ENCODE results near the gene NKX6-1. TPM values are rescaled to one million over a fixed set of nuclear protein-coding genes. Genes with fewer than 3 reads are reported as not detected.

NKX6-1 gene
- total RNA-seq, result not detected

DNA sequence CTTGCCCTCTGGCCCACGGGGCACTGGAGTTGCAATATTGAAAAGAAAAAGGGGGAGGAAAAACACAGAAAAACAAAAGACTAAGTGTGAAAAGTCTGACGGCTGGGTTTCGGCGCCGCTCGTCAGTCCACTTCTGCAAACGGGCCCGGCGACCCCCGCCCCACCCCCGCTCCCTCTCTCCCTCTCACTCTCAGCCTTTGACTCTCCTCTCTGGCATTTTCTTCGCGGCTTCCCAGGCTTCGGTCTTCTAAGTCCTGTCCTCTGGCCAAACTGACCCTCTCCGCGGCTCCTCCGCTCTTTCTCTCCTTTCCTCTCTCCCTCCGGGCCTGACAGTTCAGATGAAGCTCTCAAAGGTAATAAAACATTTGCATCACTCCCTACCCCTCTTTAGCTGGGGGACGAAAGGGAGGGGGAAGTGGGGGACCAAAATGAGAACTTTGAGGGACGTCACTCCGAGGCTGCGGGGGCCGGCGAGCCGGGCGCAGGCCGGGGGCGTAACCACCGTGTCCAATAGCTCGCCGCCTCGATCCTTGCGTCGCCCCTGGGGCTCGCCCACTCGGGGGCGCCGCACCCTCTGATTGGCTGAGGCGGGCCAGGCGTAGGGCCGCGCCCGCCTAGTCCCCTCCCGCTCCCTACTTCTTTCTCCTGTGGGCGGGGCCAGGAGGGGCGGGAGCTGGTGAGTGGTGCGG lies at the start of gene NKX6-1:
Gene NKX6-1, minus strand, starts transcription at position 358 of the 689 bp plus-strand sequence. CDS start 1,064 bp downstream, outside the sequence.
- Mint-ChIP-seq H3K36me3 (peaks cover 19 to 63% of the 10 kb centered on the region in 2 donors), H3K9me3 (peaks cover 0 to 9% of the 10 kb centered on the region in 2 donors), H3K27ac (peak within 1 kb of the TSS in 1 of 2 donors; percentile 93)
- DNase-seq (ENCODE audit: low spot score in 2 of 2), result no peak
- ATAC-seq, result peak in 1 of 2 donors; percentile 73

DNA sequence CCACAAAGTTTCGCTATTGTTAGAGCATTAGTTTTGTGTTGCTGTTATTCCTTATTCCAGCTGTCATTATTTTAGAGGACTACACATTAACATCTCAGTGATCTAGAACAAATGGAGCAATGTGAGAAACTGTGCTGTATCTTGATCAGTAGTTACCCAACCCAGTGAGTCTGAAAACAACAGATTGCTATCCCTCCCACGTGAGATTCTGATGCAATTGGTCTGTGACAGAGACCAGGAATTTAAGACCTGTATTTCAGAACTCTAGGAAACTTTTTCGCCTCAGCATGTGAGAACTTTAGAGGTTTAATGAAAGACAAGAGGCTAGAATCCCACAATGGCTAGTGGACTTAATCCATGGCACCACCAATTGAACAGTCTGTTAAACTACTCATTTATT lies 48.1 kb upstream of the NKX6-1 start:
- Mint-ChIP-seq H3K36me3 (no peaks in the 10 kb centered on the region), H3K27ac (no peak overlapping the region), H3K9me3 (no peaks in the 10 kb centered on the region)
- DNase-seq (ENCODE audit: low spot score in 2 of 2) (no peak), ATAC-seq (no peak)

DNA sequence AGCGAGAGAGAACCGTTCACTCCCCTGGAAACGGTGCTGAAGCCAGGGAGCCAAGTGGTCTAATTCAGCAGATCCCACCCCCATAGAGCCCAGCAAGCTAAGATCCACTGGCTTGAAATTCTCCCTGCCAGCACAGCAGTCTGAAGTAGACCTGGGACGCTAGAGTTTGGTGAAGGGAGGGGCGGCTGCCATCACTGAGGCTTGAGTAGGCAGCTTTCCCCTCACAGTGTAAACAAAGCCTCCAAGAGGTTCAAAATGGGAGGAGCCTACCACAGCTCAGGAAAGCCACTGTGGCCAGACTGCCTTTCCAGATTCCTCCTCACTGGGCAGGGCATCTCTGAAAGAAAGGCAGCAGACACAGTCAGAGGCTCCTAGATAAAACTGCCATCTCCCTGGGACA lies 46.0 kb upstream of the NKX6-1 start:
- ATAC-seq, result no peak
- no peak for DNase-seq (ENCODE audit: low spot score in 2 of 2)
- H3K9me3 Mint-ChIP-seq, result no peaks in the 10 kb centered on the region
- no peak overlapping the region for H3K27ac Mint-ChIP-seq
- H3K36me3 Mint-ChIP-seq, result no peaks in the 10 kb centered on the region

DNA sequence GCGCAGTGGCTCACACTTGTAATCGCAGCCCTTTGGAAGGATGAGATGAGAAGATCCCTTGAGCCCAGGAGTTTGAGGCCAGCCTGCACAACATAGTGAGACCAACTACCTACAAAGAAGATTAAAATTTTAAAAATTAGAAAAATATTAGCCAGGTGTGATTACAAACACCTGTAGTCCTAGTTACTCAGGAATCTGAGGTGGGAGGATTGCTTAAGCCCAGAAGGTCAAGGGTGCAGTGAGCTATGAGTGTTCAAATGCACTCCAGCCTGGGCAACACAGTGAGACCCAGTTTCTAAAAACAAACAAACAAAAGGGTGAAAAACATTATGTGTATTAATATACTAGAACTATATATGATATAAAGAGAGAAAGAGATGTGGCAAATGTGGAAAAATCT lies 36.8 kb upstream of the NKX6-1 start:
- no peaks in the 10 kb centered on the region for H3K36me3 Mint-ChIP-seq
- no peaks in the 10 kb centered on the region for H3K9me3 Mint-ChIP-seq
- H3K27ac Mint-ChIP-seq, result no peak overlapping the region
- DNase-seq (ENCODE audit: low spot score in 2 of 2) (no peak), ATAC-seq (no peak)

DNA sequence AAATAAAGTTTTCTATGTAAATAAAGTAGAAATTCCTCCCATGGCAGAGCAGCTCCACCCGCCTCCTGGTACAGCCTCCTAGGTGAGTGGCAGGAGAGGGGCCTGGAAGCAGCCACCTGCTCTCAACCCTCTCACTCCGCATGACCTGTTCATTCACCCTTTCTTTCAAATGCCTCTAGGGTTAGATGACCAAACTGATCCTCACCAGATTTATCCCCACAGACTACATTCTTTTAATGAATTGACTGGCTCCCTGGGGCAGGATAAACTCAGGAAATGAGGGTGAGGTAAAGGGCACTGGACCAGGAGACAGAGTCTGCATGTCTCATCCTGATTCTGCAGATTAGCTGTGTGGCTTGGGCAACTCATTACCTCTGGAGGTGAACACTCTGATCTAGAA lies 32.6 kb upstream of the NKX6-1 start:
- H3K9me3 Mint-ChIP-seq, result no peaks in the 10 kb centered on the region
- no peak for ATAC-seq
- H3K27ac Mint-ChIP-seq, result no peak overlapping the region
- H3K36me3 Mint-ChIP-seq, result no peaks in the 10 kb centered on the region
- no peak for DNase-seq (ENCODE audit: low spot score in 2 of 2)

DNA sequence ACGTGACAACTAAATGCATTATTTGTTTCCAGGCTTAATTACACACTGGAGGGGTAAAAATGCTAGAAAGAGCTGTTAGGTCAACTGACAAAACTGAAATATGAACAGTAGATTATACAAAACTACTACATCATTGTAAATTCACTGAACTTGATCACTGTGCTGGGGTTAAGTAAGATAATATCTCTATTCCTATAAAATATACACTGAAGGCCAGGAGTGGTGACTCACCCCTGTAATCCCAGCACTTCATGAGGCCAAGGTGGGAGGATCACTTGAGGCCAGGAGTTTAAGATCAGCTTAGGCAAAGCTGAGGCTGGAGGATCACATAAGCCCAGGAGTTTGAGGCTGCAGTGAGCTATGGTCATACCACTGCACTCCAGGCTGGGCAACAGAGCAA lies 31.8 kb upstream of the NKX6-1 start:
- no peak for ATAC-seq
- Mint-ChIP-seq H3K36me3 (no peaks in the 10 kb centered on the region), H3K27ac (no peak overlapping the region), H3K9me3 (no peaks in the 10 kb centered on the region)
- no peak for DNase-seq (ENCODE audit: low spot score in 2 of 2)

DNA sequence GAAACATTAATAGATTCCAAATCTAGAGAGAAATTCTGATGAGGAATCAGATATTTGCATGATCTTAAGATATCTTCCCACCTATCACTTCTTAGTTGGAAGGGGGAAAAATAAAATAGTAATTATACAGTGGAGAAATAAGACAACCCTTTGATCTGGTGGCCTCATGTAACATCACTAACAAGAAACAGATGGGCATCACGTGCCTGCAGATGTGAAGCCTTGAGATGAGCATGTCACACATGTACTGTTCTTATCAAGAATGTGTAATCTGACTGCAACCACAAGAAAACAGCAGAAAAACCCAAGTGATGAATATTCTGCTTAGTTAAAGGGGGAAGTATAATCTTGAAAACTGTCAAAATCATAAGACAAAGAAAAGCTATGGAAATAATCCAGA lies 31.4 kb upstream of the NKX6-1 start:
- ATAC-seq (no peak), DNase-seq (ENCODE audit: low spot score in 2 of 2) (no peak)
- Mint-ChIP-seq H3K9me3 (no peaks in the 10 kb centered on the region), H3K36me3 (no peaks in the 10 kb centered on the region), H3K27ac (no peak overlapping the region)

DNA sequence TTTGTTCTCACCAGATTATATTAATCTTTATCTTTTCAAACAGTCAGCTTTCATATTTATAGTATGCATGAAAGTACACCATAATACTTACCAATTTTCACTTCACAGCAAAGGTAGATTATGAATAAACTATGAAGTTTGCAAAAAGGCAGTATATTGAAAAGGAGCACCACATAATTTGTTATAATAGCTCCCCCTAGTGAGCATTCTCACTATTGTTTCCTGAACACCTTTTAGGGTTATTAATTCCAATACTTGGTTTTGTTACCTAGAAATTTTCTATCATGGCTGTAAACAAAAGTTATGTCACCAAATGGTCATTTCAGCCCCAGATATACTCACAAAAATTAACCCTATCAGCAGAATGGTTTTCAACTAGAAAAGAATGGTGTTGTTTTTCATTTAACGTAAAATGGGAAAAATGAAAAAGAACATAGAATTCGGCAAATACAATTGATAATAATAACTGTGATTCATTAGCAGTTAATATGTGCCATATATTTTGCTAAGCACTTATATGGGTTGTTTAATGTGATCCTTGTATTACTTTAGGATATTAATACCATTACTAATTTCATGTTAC lies 30.2 kb upstream of the NKX6-1 start:
- no peak for DNase-seq (ENCODE audit: low spot score in 2 of 2)
- no peak for ATAC-seq
- no peaks in the 10 kb centered on the region for H3K9me3 Mint-ChIP-seq
- no peaks in the 10 kb centered on the region for H3K36me3 Mint-ChIP-seq
- no peak overlapping the region for H3K27ac Mint-ChIP-seq

DNA sequence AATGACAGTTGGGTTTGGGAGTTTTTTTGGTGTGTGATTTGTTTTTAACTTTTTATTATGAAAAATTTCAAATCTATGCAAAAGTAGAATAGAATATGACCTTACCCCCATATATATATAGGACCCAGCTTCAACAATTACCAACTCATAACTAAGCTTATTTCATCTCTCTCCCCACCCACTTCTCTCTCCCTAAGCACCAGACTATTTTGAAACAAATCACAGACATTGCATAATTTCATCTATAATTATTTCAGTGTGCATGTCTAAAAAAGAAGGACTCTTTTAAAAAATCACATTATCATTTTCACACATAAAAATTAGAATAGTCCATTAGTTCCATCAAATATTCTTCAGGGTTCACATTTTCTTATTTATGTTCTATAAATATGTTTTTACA lies 28.3 kb upstream of the NKX6-1 start:
- no peak overlapping the region for H3K27ac Mint-ChIP-seq
- no peaks in the 10 kb centered on the region for H3K9me3 Mint-ChIP-seq
- no peak for DNase-seq (ENCODE audit: low spot score in 2 of 2)
- no peaks in the 10 kb centered on the region for H3K36me3 Mint-ChIP-seq
- no peak for ATAC-seq

DNA sequence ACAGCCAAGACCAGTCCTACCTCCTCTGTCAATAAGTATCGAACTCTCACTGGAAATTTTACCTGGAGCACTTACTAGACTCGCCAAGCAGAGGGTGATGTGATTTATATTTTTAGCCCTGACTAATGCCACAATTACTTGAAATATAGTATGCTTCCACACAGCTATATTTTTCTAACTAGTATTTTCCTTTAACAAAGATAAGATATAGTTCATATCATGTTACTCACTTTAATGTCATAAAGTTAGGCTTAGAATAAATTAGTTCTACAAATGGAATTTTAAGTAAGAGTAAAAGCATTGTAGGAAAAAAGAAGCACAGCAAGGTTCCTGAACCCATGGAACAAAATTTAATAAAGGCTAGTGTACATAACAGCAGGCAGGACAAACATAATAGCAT lies 16.0 kb upstream of the NKX6-1 start:
- H3K9me3 Mint-ChIP-seq, result peaks cover 0 to 4% of the 10 kb centered on the region in 2 donors
- no peaks in the 10 kb centered on the region for H3K36me3 Mint-ChIP-seq
- ATAC-seq (no peak), DNase-seq (ENCODE audit: low spot score in 2 of 2) (no peak)
- no peak overlapping the region for H3K27ac Mint-ChIP-seq

DNA sequence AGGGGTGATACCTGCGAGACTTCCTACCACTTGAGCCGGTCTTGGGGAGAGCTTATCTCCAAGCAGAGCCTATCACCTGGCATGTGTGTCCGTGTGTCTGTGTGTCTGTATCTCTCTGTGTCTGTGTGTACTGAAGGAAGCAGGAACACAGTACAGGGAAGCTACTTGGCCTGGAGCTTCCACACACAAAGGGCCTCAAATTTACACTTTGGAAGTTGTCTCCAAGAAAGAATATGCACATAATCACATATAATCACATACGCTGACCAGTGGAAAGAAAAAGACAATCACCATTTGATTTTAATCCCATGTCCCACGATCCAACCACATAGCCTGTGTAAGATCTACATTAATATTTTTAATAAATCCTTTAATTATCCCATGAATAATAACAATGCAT lies 13.2 kb upstream of the NKX6-1 start:
- H3K9me3 Mint-ChIP-seq, result no peaks in the 10 kb centered on the region
- no peak for ATAC-seq
- no peak for DNase-seq (ENCODE audit: low spot score in 2 of 2)
- H3K36me3 Mint-ChIP-seq, result no peaks in the 10 kb centered on the region
- no peak overlapping the region for H3K27ac Mint-ChIP-seq

DNA sequence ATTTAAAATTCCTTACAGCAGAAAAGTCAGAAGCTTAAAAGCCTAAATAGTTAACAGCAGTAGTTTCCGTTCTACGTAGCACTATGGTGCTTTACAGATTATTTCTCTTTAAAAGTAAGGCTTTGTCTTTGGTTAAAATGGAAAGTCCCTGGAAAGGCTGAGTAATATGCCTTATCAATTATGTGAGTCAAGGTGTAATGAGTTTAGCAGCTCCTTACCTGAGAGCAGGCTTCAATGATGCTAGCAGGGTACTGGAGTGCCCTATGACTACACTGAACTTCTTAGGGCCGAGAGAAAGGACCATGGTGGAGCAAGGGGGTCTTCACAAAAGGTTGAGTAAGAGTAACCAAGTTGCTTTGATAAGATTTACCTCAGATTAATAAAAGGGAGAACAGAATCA lies 12.6 kb upstream of the NKX6-1 start:
- H3K9me3 Mint-ChIP-seq, result no peaks in the 10 kb centered on the region
- no peak overlapping the region for H3K27ac Mint-ChIP-seq
- peak in 1 of 2 donors; percentile 28 for ATAC-seq
- H3K36me3 Mint-ChIP-seq, result no peaks in the 10 kb centered on the region
- DNase-seq (ENCODE audit: low spot score in 2 of 2), result no peak

DNA sequence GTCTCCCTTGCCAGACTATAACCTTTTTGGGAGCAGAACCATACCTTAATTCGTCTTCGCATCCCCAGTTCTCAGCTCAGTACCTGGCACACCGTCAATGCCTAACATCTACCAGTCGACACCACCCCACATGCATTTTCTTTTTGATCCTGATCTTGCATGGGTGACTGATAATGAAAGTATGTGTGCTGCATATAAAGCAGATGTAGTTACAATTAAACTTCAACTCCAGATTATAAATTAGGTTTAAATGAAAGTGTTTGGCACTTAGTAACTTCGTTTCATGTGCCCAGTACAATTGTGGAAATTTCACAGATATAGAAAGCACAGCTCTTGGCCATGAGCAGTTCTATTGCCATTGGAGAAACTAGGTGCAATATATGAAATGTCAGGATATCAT lies 8.8 kb upstream of the NKX6-1 start:
- Mint-ChIP-seq H3K27ac (no peak overlapping the region), H3K36me3 (peaks cover 0 to 12% of the 10 kb centered on the region in 2 donors), H3K9me3 (no peaks in the 10 kb centered on the region)
- ATAC-seq, result no peak
- DNase-seq (ENCODE audit: low spot score in 2 of 2), result no peak

DNA sequence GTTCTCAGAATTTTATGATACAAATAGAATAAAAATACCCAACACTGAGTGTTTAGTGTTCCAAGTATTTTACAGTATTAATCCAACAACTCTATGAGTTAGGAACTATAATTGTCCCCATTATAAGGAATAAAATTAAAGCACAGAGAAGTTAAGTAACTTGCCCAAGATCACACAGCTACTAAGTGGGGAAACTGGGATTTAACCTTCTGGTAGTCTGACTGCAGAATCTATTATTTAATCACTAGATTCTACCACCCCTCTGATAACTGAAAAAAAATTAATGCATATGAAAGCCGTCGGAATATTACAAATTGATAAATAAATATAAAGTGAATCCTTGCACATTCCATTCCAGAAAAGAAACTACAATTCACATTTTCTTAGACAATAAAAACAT lies 5.7 kb upstream of the NKX6-1 start:
- ATAC-seq (no peak), DNase-seq (ENCODE audit: low spot score in 2 of 2) (no peak)
- Mint-ChIP-seq H3K36me3 (peaks cover 9 to 42% of the 10 kb centered on the region in 2 donors), H3K9me3 (peaks cover 0 to 9% of the 10 kb centered on the region in 2 donors), H3K27ac (no peak overlapping the region)

DNA sequence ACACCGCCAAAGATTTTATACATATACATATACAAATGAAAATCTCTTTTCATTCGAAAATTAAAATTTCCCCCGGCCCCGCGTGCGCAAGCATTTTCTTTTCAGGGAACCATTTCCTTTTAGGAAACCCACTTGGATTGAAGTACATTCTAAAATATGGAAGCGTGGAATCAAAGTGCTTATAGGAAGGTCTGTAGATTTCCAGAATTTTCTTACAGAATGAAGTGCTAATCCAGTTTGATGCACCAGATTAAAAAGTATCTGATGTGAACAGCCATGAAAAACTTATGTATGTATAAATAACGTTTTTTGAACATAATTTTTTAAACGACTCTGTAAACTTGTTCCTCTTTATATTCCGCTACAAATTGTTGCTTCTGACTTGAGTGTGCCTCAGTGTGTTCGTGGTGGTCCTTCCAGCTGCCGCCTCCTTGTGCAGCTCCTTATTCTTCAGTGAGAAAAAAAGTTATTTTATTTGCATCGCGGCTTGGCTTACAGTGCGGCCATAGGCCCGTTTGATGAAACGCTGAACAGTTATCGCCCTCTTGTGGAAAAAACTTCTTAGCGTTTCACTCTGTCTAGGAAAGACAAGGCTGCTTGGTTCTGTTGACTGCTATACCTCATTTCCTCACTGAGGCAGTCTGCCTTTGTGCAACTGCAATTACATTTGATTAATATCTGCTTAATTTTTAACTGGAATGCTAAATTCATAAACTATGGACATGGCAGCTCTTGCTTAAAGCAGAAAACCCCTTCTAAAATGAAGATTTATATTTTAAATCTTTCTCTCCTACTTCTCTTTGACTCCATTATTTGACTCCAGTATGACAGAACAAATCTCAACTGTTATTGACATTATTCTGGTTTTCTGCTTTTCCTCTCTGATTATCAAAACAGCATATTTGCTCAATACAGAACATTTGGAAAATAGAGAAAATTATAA lies 4.7 kb upstream of the NKX6-1 start:
- Mint-ChIP-seq H3K36me3 (peaks cover 11 to 51% of the 10 kb centered on the region in 2 donors), H3K27ac (no peak overlapping the region), H3K9me3 (peaks cover 0 to 9% of the 10 kb centered on the region in 2 donors)
- peak in 1 of 2 donors; percentile 75 for ATAC-seq
- no peak for DNase-seq (ENCODE audit: low spot score in 2 of 2)

DNA sequence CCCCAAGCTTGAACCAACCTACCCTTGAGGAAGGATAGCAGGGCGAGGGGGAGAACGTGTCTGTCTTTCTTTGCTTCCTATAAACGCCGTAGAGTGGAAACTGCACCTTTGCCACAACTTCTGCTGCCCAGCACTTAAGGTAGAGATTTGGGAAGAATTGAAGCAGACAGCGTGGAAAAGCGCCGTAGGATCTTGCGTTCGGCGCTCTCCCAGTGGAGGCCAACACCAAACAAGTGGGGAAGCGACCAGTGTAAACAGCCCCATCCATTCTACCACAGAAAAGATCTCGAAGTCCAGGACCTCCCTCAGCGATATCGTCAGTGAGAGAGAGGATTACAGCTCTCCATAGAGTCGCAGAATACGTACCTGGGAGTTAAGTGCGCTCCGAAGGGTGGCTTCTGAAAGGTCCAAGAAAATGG lies 3.9 kb upstream of the NKX6-1 start:
- ATAC-seq, result no peak
- peaks cover 0 to 9% of the 10 kb centered on the region in 2 donors for H3K9me3 Mint-ChIP-seq
- DNase-seq (ENCODE audit: low spot score in 2 of 2), result no peak
- no peak overlapping the region for H3K27ac Mint-ChIP-seq
- peaks cover 11 to 51% of the 10 kb centered on the region in 2 donors for H3K36me3 Mint-ChIP-seq

DNA sequence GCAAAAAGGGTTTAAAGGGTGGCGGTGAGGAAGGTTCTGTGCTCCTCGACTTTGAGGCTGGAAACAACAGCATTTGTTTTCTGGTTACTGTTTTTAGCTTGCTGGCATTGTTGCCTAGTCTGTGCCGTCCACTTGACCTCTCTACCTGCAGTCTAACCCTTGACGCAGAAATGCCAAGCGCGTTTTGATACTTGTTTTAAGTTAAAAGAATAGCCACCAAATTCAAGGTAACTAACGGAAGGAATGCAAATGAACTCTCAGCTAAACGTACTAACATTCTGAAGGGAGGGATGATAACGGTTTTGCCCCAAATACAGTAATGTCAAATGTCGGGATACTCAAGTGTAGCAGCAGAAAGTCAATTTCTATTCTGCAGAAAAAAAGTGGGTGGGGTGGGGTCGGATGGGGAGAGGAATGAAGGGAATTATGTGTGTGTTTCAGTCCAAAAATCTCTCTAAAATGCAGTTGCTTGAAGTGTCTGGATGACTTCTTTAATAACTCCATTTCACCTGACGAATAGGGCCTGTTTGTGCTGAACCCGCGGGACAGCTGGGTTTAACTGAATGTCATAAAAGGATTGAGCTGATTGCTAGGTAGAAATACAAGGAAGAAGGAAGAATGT lies 3.4 kb upstream of the NKX6-1 start:
- Mint-ChIP-seq H3K27ac (no peak overlapping the region), H3K9me3 (peaks cover 0 to 9% of the 10 kb centered on the region in 2 donors)

More for the DNA sequence above, 3.4 kb upstream of the NKX6-1 start:
- ATAC-seq (no peak), DNase-seq (ENCODE audit: low spot score in 2 of 2) (no peak)
- peaks cover 11 to 51% of the 10 kb centered on the region in 2 donors for H3K36me3 Mint-ChIP-seq
